Lung (tissue), 12 donors: Measurements from ENCODE around the gene SPATA32. TPM values are rescaled to one million over a fixed set of nuclear protein-coding genes. Genes with fewer than 3 reads are reported as not detected.

ENCODE experiments used
- ATAC-seq: fragments of 200-7000 bp; cut with Tn5 transposase; one replicate; pipeline ENCODE4 v1.9.1; 2020; ENCODE audit warnings: moderate number of reproducible peaks; ENCODE audit not compliant: insufficient read depth, low FRiP score
- DNase-seq, 3 donors: peaks; one replicate each; pipeline ENCODE4 v3.0.0-alpha.2; 2013 to 2017
- H3K27ac ChIP-seq, 2 donors: one replicate each; pipeline ENCODE4 v1.5.1; 2013; ENCODE audit warnings: mild to moderate bottlenecking in 2 of 2, moderate library complexity in 2 of 2, control low read depth in 1 of 2, inconsistent platforms in 1 of 2, low read depth in 1 of 2, low read length in 1 of 2
- H3K27me3 ChIP-seq, 3 donors: one replicate each; pipeline ENCODE4 v1.5.1; 2013; ENCODE audit warnings: low read length in 2 of 3; ENCODE audit not compliant: control insufficient read depth in 3 of 3, insufficient read depth in 3 of 3
- H3K36me3 ChIP-seq, 4 donors: one replicate each; pipeline ENCODE4 v1.5.1; 2013; ENCODE audit warnings: low read length in 4 of 4, mild to moderate bottlenecking in 1 of 4, moderate library complexity in 1 of 4; ENCODE audit not compliant: control insufficient read depth in 4 of 4, insufficient read depth in 4 of 4
- H3K4me1 ChIP-seq, 5 donors: one replicate each; pipeline ENCODE4 v1.5.1; 2013; ENCODE audit warnings: low read length in 5 of 5, mild to moderate bottlenecking in 2 of 5, moderate library complexity in 1 of 5; ENCODE audit not compliant: control insufficient read depth in 5 of 5, insufficient read depth in 5 of 5
- H3K4me3 ChIP-seq: one replicate; pipeline ENCODE4 v1.5.1; 2013; ENCODE audit warnings: mild to moderate bottlenecking, control low read depth, moderate library complexity
- H3K9ac ChIP-seq, 2 donors: one replicate each; pipeline ENCODE4 v1.5.1; 2013; ENCODE audit warnings: low read length in 2 of 2, control low read depth in 1 of 2; ENCODE audit not compliant: insufficient read depth in 1 of 2
- H3K9me3 ChIP-seq, 4 donors: one replicate each; pipeline ENCODE4 v1.5.1; 2013; ENCODE audit warnings: low read length in 3 of 4, mild to moderate bottlenecking in 1 of 4, moderate library complexity in 1 of 4; ENCODE audit not compliant: control insufficient read depth in 4 of 4, insufficient read depth in 3 of 4
- CTCF ChIP-seq: IDR thresholded peaks from 2 replicates; pipeline ENCODE4 v1.5.1; 2012; ENCODE audit warnings: mild to moderate bottlenecking; ENCODE audit errors: control extremely low read depth, extremely low read depth
- WGBS, 2 donors: extraction: QIAGEN DNeasy Blood & Tissue Kit; methylation state at CpG; one replicate each; pipeline ENCODE4 v1.1.7; 2013; 5-methylcytosine and 5-hydroxymethylcytosine counted together
- polyA plus RNA-seq, 2 donors: library from polyadenylated mRNA; stranded (reverse); fragments of 200-250 nt; gene quantifications; one replicate each; pipeline ENCODE4 v1.2.1, GENCODE V29; 2013
- total RNA-seq, 2 donors: library from RNA; depleted of rRNA in 1 of 2; stranded (reverse); fragments of >200 nt in 1 of 2; gene quantifications; one replicate each; pipeline ENCODE4 v1.2.1, GENCODE V29; 2014 to 2021
- donor health status: control.
- donor health status: control.
- donor health status: Bipolar disorder and iron deficiency.
- donor health status: healthy.
- donor health status: DM: yes; HTN: yes; CAD: no.

The SPATA32 gene
- total and polyA plus RNA-seq, 4 donors = 0.08 to 0.40 (median 0.21) TPM; not detected in 1

DNA sequence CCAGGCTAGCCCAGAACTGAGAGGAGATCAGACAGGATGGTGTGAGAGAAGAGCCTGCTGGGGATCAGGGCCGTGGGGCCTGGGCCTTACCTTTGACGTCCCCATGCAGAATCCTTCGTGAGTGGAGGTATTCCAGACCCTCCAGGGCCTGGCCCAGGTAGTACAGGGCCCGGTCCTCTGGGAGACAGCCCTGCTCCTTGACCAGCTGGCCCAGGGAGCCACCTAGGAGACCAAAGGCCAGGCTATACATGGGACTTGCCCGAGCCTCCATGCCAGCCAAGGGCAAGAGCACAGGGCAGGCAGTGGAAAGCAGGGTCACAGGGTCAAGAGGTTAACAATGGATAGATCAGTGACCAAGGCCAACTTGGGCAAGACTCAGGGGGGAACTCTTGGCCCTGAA is 12.1 kb upstream of the SPATA32 start:
- Histone ChIP-seq H3K27ac (no peak overlapping the region), H3K27me3 (no peaks in the 10 kb centered on the region), H3K4me1 (peaks cover 1 to 16% (median 6%) of the 10 kb centered on the region in 5 donors), H3K9me3 (no peaks in the 10 kb centered on the region), H3K4me3 (no peak overlapping the region), H3K9ac (no peak overlapping the region), H3K36me3 (peaks cover 7 to 33% (median 25%) of the 10 kb centered on the region in 4 donors)
- DNase-seq = no peak
- TF ChIP-seq CTCF = no peak
- WGBS, 2 donors = 94 to 95% methylated on average over 5 of the region's 5 CpGs
- ATAC-seq = no peak

- Histone ChIP-seq H3K36me3 (peaks cover 7 to 37% (median 28%) of the 10 kb centered on the region in 4 donors), H3K9ac (no peak overlapping the region), H3K9me3 (no peaks in the 10 kb centered on the region), H3K27ac (no peak overlapping the region), H3K27me3 (no peaks in the 10 kb centered on the region), H3K4me1 (peaks cover 1 to 15% (median 6%) of the 10 kb centered on the region in 5 donors), H3K4me3 (no peak overlapping the region)
- DNase-seq = no peak
- no peak for ATAC-seq
- TF ChIP-seq CTCF = no peak
- WGBS, 2 donors = 83 to 84% methylated on average over 16 of the region's 16 CpGs
Measured at GRCh38 chr17:45273551-45273957, 11.7 kb upstream of the SPATA32 start.

DNA sequence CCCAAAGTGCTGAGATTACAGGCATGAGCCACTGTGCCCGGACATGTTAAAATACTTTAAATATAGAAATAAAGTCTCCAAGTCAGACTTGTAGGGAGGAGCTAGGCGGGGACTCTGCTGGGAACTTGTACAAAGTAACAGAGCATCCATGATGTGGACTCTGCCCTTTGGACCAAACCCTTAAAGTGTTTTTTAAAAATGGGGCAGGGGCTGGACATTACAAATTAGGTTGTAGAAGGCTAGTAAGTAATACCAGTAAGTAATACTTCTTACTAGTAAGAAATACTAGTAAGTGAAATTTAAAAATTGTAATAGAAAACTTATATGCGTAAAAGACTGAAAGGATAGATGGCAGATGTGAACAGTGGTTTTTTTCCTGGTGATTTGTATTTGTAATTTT is 9.7 kb upstream of the SPATA32 start:
- no peaks in the 10 kb centered on the region for H3K4me1 ChIP-seq
- H3K36me3 ChIP-seq = peaks cover 20 to 54% (median 36%) of the 10 kb centered on the region in 4 donors

More for the DNA sequence above, 9.7 kb upstream of the SPATA32 start:
- no peak for TF ChIP-seq CTCF
- H3K9me3 ChIP-seq = no peaks in the 10 kb centered on the region
- H3K4me3 ChIP-seq = no peak overlapping the region
- WGBS, 2 donors = 95 to 97% methylated on average over 3 of the region's 3 CpGs
- no peaks in the 10 kb centered on the region for H3K27me3 ChIP-seq
- no peak overlapping the region for H3K27ac ChIP-seq
- DNase-seq (no peak), ATAC-seq (no peak)
- no peak overlapping the region for H3K9ac ChIP-seq
